OCI-LY7 (cell line): ENCODE data around the gene ICAM5.

Source experiments
- CTCF ChIP-seq: fragments of 200-600 bp; sonication (generic); conservative IDR thresholded peaks from 2 replicates; pipeline ENCODE4 v1.5.1; 2014; ENCODE audit warnings: mild to moderate bottlenecking, antibody characterized with exemption, low read length, moderate library complexity, mixed read lengths
- EZH2phosphoT487 ChIP-seq: fragments of 200-600 bp; sonication (generic); IDR thresholded peaks from 2 replicates; pipeline ENCODE4 v1.6.1; 2018; ENCODE audit warnings: low read depth, borderline replicate concordance, mild to moderate bottlenecking, mixed run types, antibody characterized with exemption, low read length, moderate library complexity, mixed read lengths

GRCh38 chr19:10252707-10253106 is 37.0 kb upstream of the ICAM5 start:
- no peak for TF ChIP-seq CTCF
- no peak for TF ChIP-seq EZH2phosphoT487
